ENCODE data around the gene OR5D13. TPM values are rescaled to one million over a fixed set of nuclear protein-coding genes. Genes with fewer than 3 reads are reported as not detected.

The OR5D13 gene
- total and polyA plus RNA-seq, 3 experiments from 2014 or later, result not detected

GRCh38 chr11:55819330-55819729 is 46.1 kb downstream of the OR5D13 start, which contains the start of gene OR5D18:
Gene OR5D18, plus strand, starts transcription at chr11:55819630. Its CDS starts 0 bp downstream, at chr11:55819630.
- H3K27ac ChIP-seq (ENCODE audit: low read depth, low read length), result no peak within 1 kb of the TSS

More at GRCh38 chr11:55819330-55819729, 46.1 kb downstream of the OR5D13 start, which contains the start of gene OR5D18:
- peaks cover 11 to 39% (median 24%) of the 10 kb centered on the region in 5 donors for H3K9me3 Mint-ChIP-seq
- peaks cover 0 to 1% of the 10 kb centered on the region in 2 donors for H3K27me3 Mint-ChIP-seq
- H3K4me1 ChIP-seq (ENCODE audit: insufficient read depth, low read length), result no peaks in the 10 kb centered on the region
- H3K27me3 ChIP-seq (ENCODE audit: insufficient read depth, low read length, poor library complexity, severe bottlenecking), result no peaks in the 10 kb centered on the region
- H3K9me3 ChIP-seq (ENCODE audit: low read length), result peaks cover 8% of the 10 kb centered on the region
- peak within 1 kb of the TSS in 1 of 8 donors; percentile 70 for H3K27ac Mint-ChIP-seq
- no peak for DNase-seq
- no peak within 1 kb of the TSS for H3K4me3 ChIP-seq (ENCODE audit: low read length)
- H3K36me3 ChIP-seq (ENCODE audit: insufficient read depth, low read length), result no peaks in the 10 kb centered on the region
- no peaks in the 10 kb centered on the region for H3K4me1 Mint-ChIP-seq
- H3K36me3 Mint-ChIP-seq, result no peaks in the 10 kb centered on the region
- ChIA-PET CTCF (no interaction called here), POLR2A (no interaction called here)
- H3K4me3 Mint-ChIP-seq, result no peak within 1 kb of the TSS

Other genes with a start within 250 kb of the OR5D13 start
- not detected for gene OR4C15, start 219.0 kb upstream of the OR5D13 start, total RNA-seq
- gene OR4C15, start 219.0 kb upstream of the OR5D13 start, polyA plus RNA-seq, result not detected
- not detected for gene OR4C16, start 201.3 kb upstream of the OR5D13 start, total RNA-seq
- gene OR4C16, start 201.3 kb upstream of the OR5D13 start, polyA plus RNA-seq, result not detected
- gene OR4C11, start 165.8 kb upstream of the OR5D13 start, total RNA-seq, result not detected
- gene OR4C11, start 165.8 kb upstream of the OR5D13 start, polyA plus RNA-seq, result not detected
- not detected for gene OR4P4, start 138.3 kb upstream of the OR5D13 start, total RNA-seq
- not detected for gene OR4P4, start 138.3 kb upstream of the OR5D13 start, polyA plus RNA-seq
- not detected for gene OR4S2, start 125.1 kb upstream of the OR5D13 start, total RNA-seq
- gene OR4S2, start 125.1 kb upstream of the OR5D13 start, polyA plus RNA-seq, result not detected
- not detected for gene OR4C6, start 111.2 kb upstream of the OR5D13 start, total RNA-seq
- not detected for gene OR4C6, start 111.2 kb upstream of the OR5D13 start, polyA plus RNA-seq
- not detected for gene OR5D14, start 22.1 kb downstream of the OR5D13 start, total RNA-seq
- gene OR5D14, start 22.1 kb downstream of the OR5D13 start, polyA plus RNA-seq, result not detected
- gene OR5L1, start 37.9 kb downstream of the OR5D13 start, total RNA-seq, result not detected
- gene OR5L1, start 37.9 kb downstream of the OR5D13 start, polyA plus RNA-seq, result not detected
- not detected for gene OR5D18, start 46.2 kb downstream of the OR5D13 start, total RNA-seq
- gene OR5D18, start 46.2 kb downstream of the OR5D13 start, polyA plus RNA-seq, result not detected
- not detected for gene OR5L2, start 53.8 kb downstream of the OR5D13 start, total RNA-seq
- gene OR5L2, start 53.8 kb downstream of the OR5D13 start, polyA plus RNA-seq, result not detected
- not detected for gene OR5D16, start 65.3 kb downstream of the OR5D13 start, total RNA-seq
- gene OR5D16, start 65.3 kb downstream of the OR5D13 start, polyA plus RNA-seq, result not detected
- gene TRIM51, start 109.9 kb downstream of the OR5D13 start, total RNA-seq, result not detected
- not detected for gene TRIM51, start 109.9 kb downstream of the OR5D13 start, polyA plus RNA-seq
- gene OR5W2, start 141.1 kb downstream of the OR5D13 start, total RNA-seq, result not detected
- gene OR5W2, start 141.1 kb downstream of the OR5D13 start, polyA plus RNA-seq, result not detected
- not detected for gene OR5I1, start 163.0 kb downstream of the OR5D13 start, total RNA-seq
- gene OR5I1, start 163.0 kb downstream of the OR5D13 start, polyA plus RNA-seq, result not detected
- not detected for gene OR10AG1, start 196.5 kb downstream of the OR5D13 start, total RNA-seq
- gene OR10AG1, start 196.5 kb downstream of the OR5D13 start, polyA plus RNA-seq, result not detected
- gene OR5F1, start 221.2 kb downstream of the OR5D13 start, total RNA-seq, result not detected
- not detected for gene OR5F1, start 221.2 kb downstream of the OR5D13 start, polyA plus RNA-seq

Data from CD8-positive, alpha-beta memory T cell (primary cell).